AG09319 (cell line): Measurements from ENCODE around the gene CYP2S1.
"Not testable (repeated sequence)": the region's sequence is repeated elsewhere in the genome, so short reads cannot be mapped to it uniquely, and the experiment has no call there.

ENCODE experiments used
- DNase-seq: peaks from one replicate; pipeline ENCODE4 v3.0.0-alpha.2; 2010; ENCODE audit warnings: low read depth; ENCODE audit errors: extremely low read depth
- TF ChIP-seq, protein P1 (sequence below): IDR thresholded peaks from 2 replicates; pipeline ENCODE4 v1.5.1; 2011; ENCODE audit warnings: low read depth, mild to moderate bottlenecking, inconsistent platforms, low read length, moderate library complexity

Gene CYP2S1

GRCh38 chr19:41228486-41228885 lies 35.5 kb downstream of the CYP2S1 start:
- TF ChIP-seq, protein P1, sequence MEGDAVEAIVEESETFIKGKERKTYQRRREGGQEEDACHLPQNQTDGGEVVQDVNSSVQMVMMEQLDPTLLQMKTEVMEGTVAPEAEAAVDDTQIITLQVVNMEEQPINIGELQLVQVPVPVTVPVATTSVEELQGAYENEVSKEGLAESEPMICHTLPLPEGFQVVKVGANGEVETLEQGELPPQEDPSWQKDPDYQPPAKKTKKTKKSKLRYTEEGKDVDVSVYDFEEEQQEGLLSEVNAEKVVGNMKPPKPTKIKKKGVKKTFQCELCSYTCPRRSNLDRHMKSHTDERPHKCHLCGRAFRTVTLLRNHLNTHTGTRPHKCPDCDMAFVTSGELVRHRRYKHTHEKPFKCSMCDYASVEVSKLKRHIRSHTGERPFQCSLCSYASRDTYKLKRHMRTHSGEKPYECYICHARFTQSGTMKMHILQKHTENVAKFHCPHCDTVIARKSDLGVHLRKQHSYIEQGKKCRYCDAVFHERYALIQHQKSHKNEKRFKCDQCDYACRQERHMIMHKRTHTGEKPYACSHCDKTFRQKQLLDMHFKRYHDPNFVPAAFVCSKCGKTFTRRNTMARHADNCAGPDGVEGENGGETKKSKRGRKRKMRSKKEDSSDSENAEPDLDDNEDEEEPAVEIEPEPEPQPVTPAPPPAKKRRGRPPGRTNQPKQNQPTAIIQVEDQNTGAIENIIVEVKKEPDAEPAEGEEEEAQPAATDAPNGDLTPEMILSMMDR, result no peak
- no peak for DNase-seq

GRCh38 chr19:41229338-41229737 lies 36.3 kb downstream of the CYP2S1 start:
- DNase-seq, result not testable (repeated sequence)

GRCh38 chr19:41230067-41230857 lies 37.2 kb downstream of the CYP2S1 start:
- TF ChIP-seq, protein P1, result no peak
- no peak for DNase-seq

DNA sequence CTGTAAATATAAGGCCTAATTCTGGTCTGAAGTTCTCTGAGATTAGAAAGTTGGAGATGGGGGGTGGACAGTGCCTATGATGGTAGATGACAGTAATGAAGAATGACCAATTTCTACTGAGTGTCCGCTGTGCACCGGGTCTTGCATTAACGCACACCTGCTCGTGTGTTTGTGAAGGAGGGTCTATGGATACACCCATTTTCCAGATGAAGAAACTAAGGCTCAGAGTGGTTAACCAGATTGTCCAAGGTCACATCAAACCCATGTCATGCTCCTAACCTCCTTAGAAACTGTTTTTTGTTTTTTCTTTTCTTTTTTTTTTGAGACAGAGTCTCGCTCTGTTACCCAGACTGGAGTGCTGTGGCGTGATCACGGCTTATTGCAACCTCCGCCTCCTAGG lies 39.7 kb downstream of the CYP2S1 start:
- TF ChIP-seq, protein P1, result no peak
- DNase-seq, result no peak

GRCh38 chr19:41233748-41234240 lies 40.8 kb downstream of the CYP2S1 start:
- no peak for DNase-seq
- TF ChIP-seq, protein P1, result no peak

DNA sequence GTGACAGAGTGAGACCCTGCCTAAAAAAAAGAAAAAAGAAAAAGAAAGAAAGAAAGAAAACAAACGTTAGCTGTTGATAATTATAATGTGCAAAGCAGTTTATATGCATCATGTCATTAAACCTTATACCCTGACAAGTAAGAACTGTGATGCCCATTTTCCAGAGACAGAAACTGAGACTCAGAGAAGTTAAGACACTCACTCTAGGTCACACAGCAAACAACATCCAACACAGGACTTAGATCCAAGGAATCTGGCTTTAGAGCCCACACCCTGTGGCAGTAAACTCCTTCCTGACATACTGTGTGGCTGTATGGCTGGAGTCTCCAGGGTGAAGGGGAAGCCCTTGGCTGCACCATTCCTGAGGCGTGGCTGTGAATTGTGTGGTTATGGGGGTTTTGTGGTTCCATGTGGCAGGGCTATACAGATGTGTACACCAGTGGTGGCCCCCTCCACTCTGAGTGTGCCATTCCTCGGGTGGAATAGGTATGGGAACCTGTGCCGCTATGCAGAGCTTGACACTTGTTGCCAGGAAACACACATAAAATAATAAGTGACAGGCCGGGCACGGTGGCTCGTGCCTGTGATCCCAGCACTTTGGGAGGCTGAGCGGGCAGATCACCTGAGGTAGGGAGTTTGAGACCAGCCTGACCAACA lies 41.6 kb downstream of the CYP2S1 start:
- no peak for DNase-seq
- TF ChIP-seq, protein P1, result no peak

GRCh38 chr19:41235480-41235879 lies 42.5 kb downstream of the CYP2S1 start:
- no peak for DNase-seq
- TF ChIP-seq, protein P1, result no peak

DNA sequence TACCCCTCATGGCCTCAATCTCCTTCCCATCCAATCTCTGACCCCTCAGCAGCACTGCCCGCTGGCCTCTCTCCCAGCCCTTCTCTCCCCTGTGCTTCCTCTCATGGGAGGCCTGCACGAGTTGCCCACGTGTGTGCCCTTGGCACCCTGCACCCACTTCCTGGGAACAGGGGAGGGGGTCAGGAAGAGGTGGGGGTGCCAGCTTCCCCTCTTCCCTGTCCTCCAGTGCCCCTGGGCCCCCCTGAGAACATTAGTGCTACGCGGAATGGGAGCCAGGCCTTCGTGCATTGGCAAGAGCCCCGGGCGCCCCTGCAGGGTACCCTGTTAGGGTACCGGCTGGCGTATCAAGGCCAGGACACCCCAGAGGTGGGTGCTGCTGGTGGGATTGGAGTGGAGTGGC lies 45.2 kb downstream of the CYP2S1 start:
- TF ChIP-seq, protein P1, result no peak
- DNase-seq, result no peak
